Measurements from ENCODE around the gene PPP1R1B.
A peak's percentile ranks its signal among the peaks of the same experiment; 100 is the strongest.

The PPP1R1B gene

DNA sequence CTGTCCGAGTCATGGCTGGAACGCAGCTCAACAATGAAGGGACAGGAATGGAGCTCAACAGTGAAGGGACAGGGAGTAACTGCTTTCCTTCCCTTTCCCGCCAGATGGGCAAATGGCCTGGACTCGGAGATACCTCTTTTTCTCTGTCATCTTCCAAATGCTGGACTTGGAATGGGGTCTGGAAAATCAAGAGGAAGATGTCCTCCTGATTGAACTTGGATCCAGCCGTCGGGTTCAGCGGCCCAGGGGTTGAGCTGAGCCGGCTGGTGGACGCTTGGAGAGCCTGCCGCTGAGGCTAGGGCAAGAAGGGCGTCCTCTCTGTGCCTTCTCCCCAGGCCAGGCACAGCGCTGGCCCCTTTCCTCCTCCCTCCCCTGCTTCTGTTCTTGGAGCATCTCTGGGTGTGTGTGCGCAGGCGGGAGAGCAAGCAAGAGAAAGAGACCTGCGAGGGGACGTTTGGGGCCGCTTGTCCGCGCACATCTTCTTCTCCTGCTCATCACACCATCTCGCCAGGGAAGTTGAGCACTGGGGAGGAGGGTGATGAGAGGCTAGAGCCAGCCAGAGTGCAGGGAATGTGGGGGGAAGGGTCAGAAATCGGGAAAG lies 25.7 kb upstream of the PPP1R1B start:
- DNase-seq: no peak

DNA sequence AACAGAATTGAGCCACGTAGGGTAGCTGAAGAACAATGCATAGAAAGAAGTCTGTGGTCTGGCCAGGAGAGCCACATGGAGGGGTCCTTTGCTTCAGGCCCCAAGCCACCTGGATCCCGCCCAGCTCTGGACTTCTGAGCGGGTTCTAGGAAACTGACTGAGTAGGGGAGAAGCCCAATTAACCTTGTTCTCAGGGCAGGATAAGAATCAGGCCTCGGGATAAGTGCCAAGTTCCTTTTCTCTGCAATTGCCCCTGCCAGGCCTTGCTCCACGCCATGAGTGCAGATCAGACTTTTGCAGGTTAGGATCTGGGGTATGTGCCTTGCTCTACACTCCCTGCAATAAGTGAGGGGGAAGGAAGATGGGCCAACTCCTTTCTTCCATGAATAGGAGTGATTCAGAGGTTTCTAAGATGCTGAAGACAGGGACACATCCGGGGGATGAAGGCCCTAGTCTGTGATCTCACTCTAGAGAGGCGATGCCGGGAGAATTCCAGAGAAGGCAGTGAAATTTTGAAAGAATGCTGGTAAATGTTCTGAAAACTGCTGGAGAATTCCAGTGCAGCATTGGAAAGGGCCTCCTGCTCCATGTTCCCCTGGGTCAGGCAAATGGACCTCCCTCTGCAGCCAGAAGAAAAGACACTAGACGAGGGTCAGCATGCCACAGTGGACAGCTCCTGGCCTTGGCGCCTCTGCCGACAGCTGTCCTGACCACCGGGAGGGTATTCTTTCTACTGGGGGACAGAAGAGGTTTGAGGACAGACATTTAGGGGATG lies 24.8 kb upstream of the PPP1R1B start:
- no peak for DNase-seq

DNA sequence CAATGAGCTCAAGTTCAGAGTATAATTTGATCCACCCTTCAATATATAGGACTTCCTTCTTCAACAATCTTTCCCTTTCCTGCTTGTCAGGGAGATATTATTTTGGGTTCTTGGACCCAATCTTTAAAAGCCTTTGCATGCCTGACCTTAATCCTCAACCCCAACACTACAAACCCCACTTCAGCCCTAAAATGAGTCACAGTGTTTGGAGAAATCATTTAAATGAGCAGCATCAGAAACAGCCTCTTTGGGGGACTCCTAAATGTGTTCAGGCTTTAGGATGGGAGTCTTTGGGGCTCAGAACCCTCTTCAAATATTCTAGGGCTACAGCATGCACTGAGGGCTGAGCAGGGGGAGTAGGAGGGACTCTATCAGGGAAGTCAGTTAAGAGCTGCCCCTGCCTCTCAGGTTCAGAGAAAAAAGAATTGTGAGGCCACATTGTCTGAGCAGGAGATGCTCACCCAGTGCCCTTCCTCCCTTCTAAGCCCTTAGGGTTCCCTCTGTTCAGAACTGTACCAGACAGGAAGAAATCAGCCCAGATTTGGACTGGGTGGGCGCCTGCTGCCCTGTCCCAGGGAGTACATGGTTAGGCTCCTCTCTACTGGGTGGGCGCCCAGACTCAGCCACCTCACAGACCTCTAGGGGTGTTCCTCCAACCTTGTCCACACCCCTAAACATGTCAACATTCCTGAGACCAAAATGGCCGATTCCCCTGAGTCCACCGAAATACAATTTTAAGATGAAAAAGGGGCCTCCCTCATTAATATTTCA lies 24.0 kb upstream of the PPP1R1B start:
- no peak for DNase-seq

DNA sequence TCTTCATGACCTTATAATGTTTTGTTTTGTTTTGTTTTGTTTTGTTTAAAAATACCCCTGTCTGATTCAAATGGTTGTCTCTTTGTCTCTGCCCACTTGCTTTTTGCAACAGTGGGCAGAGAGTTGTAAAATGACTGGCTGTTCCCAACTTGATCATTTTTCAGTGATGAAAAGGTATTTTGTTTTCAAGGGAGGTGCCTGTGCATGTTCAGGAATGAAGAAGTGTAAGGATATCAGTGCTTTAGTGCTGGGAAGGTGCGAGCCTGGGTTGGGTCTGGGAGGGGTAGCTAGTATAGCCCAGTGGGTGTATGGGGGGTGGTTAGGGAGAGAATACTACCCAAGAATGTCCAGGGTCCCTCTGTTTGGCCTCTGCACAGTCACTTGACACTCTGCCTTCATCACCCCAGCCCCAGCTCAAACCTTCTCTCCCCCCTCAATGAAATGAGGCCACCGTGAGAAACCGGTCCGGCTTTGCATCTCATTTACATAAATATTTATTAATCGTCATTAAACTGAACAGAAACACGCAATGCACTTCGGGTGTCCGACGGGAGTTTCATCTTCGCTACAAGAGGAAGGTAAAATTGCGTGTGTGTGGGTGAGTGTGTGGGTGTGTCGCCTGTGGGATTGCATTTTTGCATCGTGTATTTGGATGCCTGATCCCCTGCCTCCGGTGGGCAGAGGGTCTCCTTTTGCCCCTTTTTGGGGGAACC lies 23.3 kb upstream of the PPP1R1B start:
- DNase-seq: no peak

DNA sequence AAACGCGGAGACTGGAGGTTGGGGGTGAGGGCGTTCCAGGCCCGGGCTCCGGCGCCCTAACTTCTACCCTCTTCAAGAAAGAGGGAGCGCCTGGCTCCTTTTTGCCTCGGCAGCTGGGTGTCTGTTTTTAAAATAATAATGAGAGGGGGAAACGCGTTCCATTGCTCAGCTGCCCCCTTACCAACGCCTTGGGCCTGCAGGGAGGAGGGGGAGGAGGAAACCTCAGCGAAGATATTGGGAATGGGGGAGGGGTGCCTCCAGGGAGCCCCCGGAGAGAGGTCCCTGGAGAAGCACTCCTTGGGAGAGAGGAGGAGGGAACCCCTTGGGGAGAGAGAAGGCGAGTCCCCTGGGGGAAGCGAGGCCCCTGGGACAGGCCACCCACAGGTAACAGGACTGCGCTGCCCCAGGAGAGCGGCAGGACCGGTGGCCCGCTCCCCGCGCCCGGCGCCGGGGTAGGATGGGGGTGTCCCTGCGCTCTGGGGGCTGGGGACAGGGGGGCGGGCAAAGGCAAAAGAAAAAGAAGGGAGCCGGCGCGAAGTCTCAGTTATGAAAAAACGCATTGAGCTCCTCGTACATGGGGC lies 21.8 kb upstream of the PPP1R1B start:
- no peak for DNase-seq

DNA sequence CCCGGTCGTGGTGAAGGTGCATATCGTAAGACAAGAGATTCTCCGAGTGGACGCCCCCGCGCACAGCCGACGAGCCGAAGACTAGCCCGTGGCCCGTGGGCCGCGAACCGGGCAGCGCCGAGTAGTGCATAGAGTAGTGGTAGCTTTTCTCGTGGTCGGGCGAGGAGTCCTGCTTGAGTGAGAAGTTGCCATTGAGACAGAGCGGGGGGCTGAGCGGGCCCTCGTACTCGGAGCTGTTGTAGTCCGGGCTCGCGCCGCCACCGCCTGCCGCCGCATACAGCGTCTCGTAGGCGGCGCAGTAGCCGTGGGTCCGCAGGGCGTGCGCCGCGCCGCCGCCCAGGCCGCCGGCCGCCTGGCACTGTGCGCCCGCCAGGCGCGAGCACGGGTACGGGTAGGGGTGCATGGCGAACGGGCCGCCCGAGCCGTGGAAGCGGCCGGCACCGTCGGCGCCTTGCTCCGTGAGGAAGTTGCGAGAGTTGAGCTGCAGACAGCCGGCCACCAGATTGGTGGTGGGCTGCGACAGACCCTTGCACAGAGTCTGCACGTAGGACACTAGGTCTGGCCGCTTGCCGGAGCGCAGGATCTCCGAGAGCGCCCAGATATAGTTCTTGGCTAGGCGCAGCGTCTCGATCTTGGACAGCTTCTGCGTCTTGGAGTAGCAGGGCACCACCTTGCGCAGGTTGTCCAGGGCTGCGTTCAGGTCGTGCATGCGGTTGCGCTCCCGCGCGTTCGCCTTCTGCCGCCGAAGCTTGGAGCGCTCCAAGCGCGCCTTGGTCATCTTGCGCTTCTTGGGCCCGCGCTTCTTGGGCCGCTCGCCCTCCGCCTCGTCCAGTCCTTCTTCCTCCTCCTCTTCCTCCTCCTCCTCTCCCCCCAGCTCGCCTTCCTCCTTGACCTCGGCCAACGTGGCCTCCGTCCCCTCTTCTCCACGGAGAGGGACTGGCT lies 21.0 kb upstream of the PPP1R1B start:
- DNase-seq: peak; percentile 21

DNA sequence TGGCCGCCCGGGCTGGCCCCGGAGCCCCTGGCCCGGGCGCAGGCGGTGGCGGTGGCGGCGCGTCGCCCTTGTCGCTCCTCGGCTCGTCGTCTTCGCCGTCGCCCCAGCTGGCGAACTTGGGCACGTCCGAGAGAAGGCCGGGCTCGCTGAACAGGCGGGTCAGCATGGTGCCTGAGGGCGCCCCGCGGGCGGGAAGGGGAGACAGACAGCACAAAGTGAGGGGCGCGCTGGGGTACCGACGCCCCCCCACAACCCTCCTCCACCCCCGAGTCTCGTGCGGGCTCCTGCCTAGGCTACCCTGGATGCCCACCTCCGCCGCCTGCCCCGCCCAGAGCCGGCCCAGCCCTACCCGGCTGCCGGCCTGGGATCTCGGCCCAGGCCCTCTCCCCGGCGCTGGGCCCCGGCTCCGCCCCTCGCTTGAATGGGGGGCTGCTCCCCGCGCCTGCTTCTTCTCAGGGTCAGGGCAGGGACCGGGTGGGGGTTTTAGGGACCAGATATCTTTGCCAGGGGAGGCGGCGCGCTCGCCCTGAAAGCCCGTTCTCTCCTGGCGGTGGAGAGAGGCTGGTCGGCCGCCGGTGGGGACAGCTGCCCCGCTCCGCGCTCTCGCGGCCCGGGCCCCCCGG lies 20.2 kb upstream of the PPP1R1B start:
- DNase-seq: no peak

DNA sequence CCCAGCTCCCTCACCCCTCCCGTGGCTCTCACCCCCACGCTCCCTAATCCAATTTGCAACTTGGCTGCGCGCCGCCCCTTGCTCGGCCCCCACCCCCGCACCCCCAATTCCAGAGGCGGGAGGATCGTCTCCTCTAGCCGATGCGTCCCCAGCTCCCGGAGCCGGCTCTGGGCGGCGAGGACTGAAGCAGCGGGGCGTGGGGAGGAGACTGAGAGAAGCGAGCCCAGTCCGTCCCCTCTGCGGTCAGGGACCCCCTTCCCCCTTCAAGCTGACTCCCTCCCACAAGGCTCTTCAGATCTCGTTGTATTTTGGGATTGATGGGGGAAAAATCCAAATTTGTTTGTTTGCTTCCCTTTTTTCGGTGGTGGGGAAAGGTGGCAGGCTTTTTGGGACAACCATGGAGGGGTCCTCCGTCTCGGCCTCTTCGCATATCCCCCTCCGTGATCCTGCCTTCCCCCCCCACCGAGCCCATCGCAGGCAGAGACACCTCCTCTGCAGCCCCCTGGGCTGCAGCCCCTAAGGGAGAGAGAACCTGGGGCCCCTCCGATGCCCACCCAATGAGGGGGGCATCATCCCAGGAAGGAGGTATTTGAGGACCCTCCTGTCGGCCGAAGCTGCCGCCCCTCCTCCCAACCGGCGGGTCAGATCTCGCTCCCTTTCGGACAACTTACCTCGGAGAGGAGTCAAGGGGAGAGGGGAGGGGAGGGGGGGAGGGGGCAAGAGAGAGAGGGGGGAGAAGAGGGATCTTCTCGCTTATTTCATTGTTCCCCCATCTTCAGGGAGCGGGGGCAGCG lies 19.5 kb upstream of the PPP1R1B start:
- DNase-seq: no peak

DNA sequence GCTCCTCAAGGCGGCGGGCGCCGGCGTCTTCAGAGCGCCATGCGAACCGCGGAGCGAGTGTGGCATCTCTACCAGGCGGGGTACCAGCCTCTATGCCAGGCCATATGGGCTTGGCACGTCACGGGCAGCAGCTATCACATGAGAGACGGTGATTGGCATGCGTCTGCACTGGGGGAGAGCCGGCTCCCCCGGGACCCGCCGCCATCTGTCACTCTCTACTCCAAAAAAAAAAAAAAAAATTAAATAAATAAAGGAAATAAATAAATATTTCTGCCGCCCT lies 19.0 kb upstream of the PPP1R1B start, which contains the start of gene NEUROD2:
Gene NEUROD2 (minus strand): TSS at position 70 of the 280 bp plus-strand sequence. CDS start 1,321 bp downstream, outside the sequence.
- DNase-seq: no peak

DNA sequence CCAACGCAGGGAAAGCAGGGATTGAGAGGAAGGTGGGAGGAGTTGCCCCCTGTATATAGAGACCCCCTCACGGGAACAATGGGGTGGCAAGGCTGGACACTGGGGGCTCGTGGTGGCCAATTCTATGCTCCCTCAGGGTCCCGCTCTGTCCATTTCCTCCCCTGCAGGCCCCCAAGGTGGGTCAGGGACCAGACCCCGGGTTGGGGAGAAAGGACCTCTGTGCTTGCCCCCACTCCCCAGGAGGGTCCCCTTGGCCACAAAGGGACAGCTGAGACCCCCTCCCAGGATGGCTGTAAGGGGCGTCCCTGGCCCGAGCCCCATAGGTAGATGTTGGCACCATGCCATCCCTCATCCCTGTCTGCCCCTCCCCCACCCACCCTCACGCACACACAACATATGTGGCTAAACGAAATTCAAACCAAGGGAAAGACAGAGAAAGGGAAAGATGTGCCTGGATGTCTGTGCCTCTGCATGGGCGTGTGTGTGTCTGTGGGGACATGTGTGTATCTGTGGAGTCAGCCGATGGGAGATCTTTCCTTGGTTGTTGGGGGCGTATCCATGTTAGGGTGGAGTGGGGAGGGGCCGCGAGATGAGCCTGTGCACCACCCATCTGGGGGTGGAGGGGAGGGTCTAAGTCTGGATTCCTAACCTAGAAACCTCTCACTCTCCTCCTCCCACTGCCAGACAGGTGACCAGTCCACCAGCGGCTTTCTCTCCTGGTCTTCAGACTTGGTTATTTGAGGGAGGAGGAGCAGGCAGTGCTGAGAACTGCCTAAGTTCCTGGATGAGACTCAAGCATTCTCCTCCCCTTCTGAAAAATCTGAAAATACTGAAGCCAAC lies 18.4 kb upstream of the PPP1R1B start:
- DNase-seq: no peak

DNA sequence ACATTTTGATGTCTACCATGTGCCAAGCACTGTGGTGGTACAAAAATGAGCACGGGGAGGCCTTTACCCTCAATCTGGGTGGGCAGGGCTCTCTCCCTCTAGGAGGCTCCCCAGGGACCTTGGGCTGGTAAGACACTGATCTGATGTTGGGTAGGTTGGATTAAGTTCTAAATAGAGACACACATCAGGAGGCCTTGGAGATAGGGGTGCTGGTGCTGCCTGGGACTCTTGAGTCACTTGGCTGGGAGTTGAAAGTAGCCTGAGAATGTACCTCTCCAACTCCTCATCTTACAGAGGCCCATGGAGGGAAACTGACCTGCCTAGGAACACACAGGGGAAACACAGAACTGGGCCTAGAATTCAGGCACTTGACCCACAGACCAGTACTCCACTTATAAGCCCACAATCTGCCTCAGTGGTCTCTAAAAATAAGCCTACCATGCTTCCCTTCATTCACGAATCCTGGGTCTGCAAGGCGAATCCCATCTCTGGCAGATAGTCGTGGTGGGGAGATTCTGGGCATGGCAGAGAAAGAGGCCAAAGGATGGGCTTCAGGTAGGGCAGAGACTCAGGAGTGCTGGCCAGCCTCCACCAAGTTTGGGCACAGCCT lies 17.2 kb upstream of the PPP1R1B start:
- DNase-seq: no peak

DNA sequence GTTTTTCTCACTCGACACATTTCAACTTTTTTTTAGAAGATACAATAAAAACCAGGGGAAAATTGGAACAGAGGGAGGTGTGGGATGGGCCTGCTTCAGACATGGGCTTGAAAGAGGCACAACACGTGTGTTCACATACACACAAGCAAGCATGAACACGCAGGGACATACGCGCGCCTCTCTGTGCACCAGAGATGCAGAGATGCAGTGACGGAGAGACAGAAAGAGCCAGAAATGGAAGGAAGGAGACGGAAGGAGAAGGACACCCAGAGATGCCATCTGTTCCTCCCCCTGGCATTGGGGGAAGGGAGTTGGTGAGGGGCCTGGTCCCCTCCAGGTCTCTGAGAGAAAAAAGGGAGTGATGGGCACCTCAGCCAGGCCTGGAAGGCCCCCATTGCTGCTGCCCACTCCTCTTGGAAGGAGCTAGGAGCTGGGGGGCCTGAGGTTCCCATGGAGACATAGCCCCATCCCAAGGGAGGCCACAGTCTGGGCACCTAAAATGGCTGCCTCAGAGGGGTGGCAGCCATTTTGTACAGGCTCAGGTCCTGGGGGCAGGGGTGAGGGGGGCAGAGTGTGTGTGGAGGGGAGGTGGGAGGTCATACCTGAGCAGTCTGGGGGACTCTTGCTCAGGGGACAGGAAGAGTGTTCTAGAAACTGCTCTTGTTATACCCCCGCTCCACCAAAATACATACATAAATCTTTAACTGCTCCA lies 15.2 kb upstream of the PPP1R1B start:
- no peak for DNase-seq

DNA sequence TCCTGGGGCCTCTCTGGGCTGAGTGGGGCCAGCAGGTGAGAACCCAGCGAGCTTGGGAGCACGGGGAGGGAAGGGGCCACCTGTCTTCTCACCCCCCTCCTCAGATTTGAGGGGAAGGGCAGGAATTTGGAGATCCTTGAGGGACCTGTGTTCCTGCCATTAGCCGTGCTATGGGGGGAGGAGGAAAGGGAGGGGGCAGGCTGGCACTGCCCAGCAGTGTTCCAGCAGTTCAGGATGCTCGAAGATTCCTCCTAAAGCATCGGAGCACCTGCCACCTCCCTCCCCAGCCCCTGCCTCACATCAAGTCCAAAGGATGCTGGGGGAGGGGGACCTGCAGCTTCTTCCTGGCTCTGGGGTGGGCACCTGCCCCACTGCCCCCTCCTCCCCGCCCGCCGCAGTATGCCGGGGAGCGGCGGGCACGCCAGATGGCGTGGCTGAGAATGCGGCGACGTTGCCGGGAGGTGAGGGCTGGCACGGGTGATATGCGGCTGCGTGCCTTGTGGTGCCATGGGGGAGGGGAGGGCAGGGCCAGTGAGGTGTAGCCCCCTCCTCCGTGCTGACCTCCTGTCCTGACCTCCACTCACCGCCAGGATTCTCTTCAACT lies 14.4 kb upstream of the PPP1R1B start:
- no peak for DNase-seq

DNA sequence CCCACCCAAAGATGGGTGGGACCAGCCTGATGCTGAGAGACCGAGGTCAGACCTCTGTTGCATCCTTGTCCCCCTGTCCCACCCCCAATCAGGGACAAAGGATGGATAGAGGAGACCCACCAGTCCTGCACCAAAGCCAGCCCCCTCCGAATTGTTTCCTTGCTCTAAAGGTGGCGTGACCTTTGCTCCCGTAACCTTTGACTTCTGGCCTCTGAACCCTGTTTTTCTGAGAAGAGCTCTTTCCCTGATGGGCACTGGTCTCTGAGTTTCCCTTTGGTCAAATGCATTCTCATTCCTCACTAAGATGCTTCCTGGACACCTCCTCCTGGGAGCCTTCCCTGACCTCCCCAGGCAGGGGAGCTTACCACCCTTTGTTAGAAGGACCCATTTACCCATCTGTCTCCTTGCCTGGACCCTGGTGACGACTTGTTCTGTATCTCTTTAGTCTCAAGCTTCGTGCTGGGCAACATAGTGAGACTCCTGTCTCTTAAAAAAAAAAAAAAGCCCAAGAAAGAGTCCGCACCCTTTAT lies 13.8 kb upstream of the PPP1R1B start:
- no peak for DNase-seq

DNA sequence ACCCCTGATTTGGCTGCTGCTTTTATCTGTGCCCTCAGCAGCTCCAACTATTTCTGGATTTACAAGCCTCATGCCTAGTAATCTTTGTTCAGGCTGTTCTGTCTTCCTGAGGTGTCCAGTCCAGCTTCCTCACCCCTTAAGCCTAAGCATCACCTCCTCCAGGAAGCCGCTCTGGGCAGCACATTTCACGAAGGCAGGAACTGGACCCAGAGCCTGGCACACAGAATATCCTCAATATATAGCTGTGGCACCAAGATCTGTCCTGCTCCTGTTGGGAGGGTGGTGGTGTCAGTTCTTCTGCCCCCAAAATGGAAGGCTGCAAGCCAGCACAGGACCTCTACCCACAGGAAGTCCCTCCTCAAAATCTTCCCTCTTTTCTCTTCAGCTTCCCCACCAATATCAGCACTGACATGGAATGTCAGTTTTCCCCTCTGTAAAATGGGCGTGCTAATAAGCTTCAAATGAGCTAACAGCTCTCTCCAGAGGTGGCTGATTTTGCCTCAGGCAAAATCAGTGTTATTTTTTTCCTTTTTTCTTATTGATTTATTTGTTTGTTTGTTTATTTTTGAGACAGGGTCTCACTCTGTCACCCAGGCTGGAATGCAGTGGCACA lies 12.1 kb upstream of the PPP1R1B start:
- DNase-seq: no peak

DNA sequence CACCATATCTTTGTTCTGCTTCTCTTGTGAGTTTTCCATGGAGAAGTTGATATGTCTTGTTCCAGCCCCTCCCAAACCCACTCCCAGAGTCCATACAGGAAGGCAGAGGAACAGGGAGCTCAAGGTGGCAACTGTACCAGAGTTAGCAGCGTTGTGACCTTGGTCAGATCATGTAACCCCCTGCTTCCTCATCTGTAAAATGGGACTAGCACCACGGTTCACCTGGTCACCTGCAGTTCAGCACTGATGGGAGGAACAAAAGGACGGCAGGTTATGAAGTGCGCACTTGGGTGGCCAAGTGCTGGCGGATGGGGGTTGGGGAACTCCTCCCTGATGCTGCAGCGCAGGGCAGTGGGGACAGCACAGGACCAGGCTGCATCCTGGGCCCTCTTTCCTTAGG lies 11.3 kb upstream of the PPP1R1B start:
- DNase-seq: no peak

DNA sequence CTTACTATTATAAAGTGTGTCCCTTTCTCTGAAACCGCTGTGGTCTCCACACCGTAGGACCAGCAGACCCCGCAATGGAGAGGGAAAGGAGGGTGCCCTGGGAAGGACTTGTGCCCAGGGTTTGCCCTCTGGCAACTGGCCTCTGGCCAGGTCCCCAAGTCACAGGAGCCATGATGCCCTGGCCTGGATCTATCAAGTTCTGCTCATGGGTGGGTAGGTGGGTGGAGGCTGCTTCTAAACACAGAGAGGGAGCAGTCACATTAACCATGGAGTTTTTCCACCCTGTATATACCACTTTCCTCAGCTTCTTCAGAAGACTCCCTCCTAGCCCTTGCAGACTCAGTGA lies 9.7 kb upstream of the PPP1R1B start:
- no peak for DNase-seq
